HCT116 (cell line): ENCODE data around the gene MRPL1. TPM values are rescaled to one million over a fixed set of nuclear protein-coding genes. Genes with fewer than 3 reads are reported as not detected.
A peak's percentile ranks its signal among the peaks of the same experiment; 100 is the strongest.

ENCODE experiments used
- ATAC-seq: fragments of 200-7000 bp; cut with Tn5 transposase; 2 replicates; pipeline ENCODE4 v1.9.1; 2020; ENCODE audit warnings: mild to moderate bottlenecking, moderate library complexity
- BruUV-seq: library from RNA; stranded (reverse); fragments of 400-500 nt; replicated peaks from 2 replicates; lab custom pipeline; 2021; lab: Mats Ljungman, UMichigan
- CTCF ChIA-PET: fragments of 300-600 bp; sonication (Branson Sonifier 250); formaldehyde crosslinking; loops from one replicate; lab custom pipeline; 2021; ENCODE audit warnings: antibody characterized with exemption; lab: Charles Lee
- POLR2A ChIA-PET: fragments of 300-600, 350-600 bp; sonication (Branson Sonifier 250); formaldehyde crosslinking; loops from one replicate; lab custom pipeline; 2021; ENCODE audit warnings: antibody characterized with exemption; lab: Charles Lee
- RAD21 ChIA-PET, 2 experiments: fragments of 300-600 bp; sonication (Branson Sonifier 250); formaldehyde crosslinking; loops; one replicate each; lab custom pipeline; 2023; ENCODE audit warnings: low total read pairs in 2 of 2; ENCODE audit not compliant: uncharacterized antibody in 2 of 2, unreplicated experiment in 2 of 2, low non-redundant PET in 1 of 2; lab: Charles Lee
- DNase-seq: peaks from one replicate; pipeline ENCODE4 v3.0.0-alpha.2; 2010; ENCODE audit warnings: low read depth, low spot score
- H2AFZ ChIP-seq: fragments of 200-600 bp; shearing (Covaris generic), sonication (generic); 2 replicates; pipeline ENCODE4 v1.6.1; 2017; ENCODE audit warnings: low read depth, mixed run types, mixed read lengths, antibody characterized with exemption, low read length; ENCODE audit not compliant: poor library complexity, severe bottlenecking
- H3K27ac ChIP-seq: 2 replicates; pipeline ENCODE4 v1.5.1; 2012; ENCODE audit warnings: low read depth, low read length
- H3K27me3 ChIP-seq: fragments of 200-600 bp; sonication (generic); 2 replicates; pipeline ENCODE4 v1.6.1; 2016; ENCODE audit warnings: mixed run types, low read length, mixed read lengths; ENCODE audit not compliant: insufficient read depth
- H3K36me3 ChIP-seq, 2 experiments: fragments of 200-500 bp in 1 of 2; fragments of 200-600 bp in 1 of 2; sonication (Bioruptor generic) in 1 of 2; sonication (generic) in 1 of 2; 2 replicates each; pipeline versions ENCODE4 v1.5.1 to v1.6.1; 2014 to 2016; ENCODE audit warnings: low read length in 2 of 2, inconsistent platforms in 1 of 2, mixed read lengths in 1 of 2, mixed run types in 1 of 2; ENCODE audit not compliant: insufficient read depth in 2 of 2, control insufficient read depth in 1 of 2
- H3K4me1 ChIP-seq, 2 experiments: fragments of 200-600 bp in 1 of 2; sonication (generic) in 1 of 2; 2 replicates each; pipeline versions ENCODE4 v1.5.1 to v1.6.1; 2012 to 2017; ENCODE audit warnings: low read length in 2 of 2, inconsistent platforms in 1 of 2, mild to moderate bottlenecking in 1 of 2, mixed read lengths in 1 of 2, mixed run types in 1 of 2, moderate library complexity in 1 of 2; ENCODE audit not compliant: insufficient read depth in 2 of 2, control insufficient read depth in 1 of 2
- H3K4me2 ChIP-seq: fragments of 200-600 bp; sonication (generic); 2 replicates; pipeline ENCODE4 v1.6.1; 2017; ENCODE audit warnings: mixed run types, low read length, mixed read lengths
- H3K4me3 ChIP-seq, 2 experiments: fragments of 200-600 bp in 1 of 2; sonication (generic) in 1 of 2; replicated peaks in 1 of 2; 2 replicates each; pipeline ENCODE4 v1.5.1; 2011 to 2016; ENCODE audit warnings: low read length in 2 of 2, control low read depth in 1 of 2, low read depth in 1 of 2, mild to moderate bottlenecking in 1 of 2, mixed read lengths in 1 of 2, mixed run types in 1 of 2
- H3K79me2 ChIP-seq: fragments of 200-600 bp; sonication (generic); 2 replicates; pipeline ENCODE4 v1.6.1; 2017; ENCODE audit warnings: mild to moderate bottlenecking, mixed run types, low read length, moderate library complexity, mixed read lengths; ENCODE audit not compliant: insufficient read depth
- H3K9ac ChIP-seq: fragments of 200-600 bp; sonication (generic); 2 replicates; pipeline ENCODE4 v1.6.1; 2016; ENCODE audit warnings: low read length, mixed read lengths
- H3K9me2 ChIP-seq: fragments of 200-600 bp; sonication (generic), shearing (Covaris generic); 2 replicates; pipeline ENCODE4 v1.6.1; 2017; ENCODE audit warnings: mixed run types, mild to moderate bottlenecking, moderate library complexity; ENCODE audit not compliant: insufficient read depth
- H3K9me3 ChIP-seq, 2 experiments: fragments of 200-500 bp in 1 of 2; fragments of 200-600 bp in 1 of 2; sonication (Bioruptor generic) in 1 of 2; sonication (generic) in 1 of 2; 2 replicates each; pipeline ENCODE4 v1.6.1; 2014 to 2017; ENCODE audit warnings: low read length in 2 of 2, mixed read lengths in 2 of 2, inconsistent platforms in 1 of 2, low read depth in 1 of 2, mild to moderate bottlenecking in 1 of 2, mixed run types in 1 of 2, moderate library complexity in 1 of 2; ENCODE audit not compliant: control insufficient read depth in 1 of 2, insufficient read depth in 1 of 2
- H4K20me1 ChIP-seq: fragments of 200-600 bp; sonication (generic), shearing (Covaris generic); 2 replicates; pipeline ENCODE4 v1.6.1; 2017; ENCODE audit warnings: mixed run types, mild to moderate bottlenecking, moderate library complexity; ENCODE audit not compliant: insufficient read depth
- CEBPB ChIP-seq: IDR thresholded peaks from 2 replicates; pipeline ENCODE4 v1.6.1; 2012; ENCODE audit warnings: low read depth
- JUND ChIP-seq: IDR thresholded peaks from 2 replicates; pipeline ENCODE4 v1.6.1; 2012
- POLR2A ChIP-seq: IDR thresholded peaks from 2 replicates; pipeline ENCODE4 v1.7.0; 2011; ENCODE audit warnings: borderline replicate concordance; ENCODE audit not compliant: insufficient read depth, insufficient read length; ENCODE audit errors: extremely low read depth
- POLR2AphosphoS5 ChIP-seq: IDR thresholded peaks from 2 replicates; pipeline ENCODE4 v1.6.1; 2011; ENCODE audit warnings: mild to moderate bottlenecking, low read depth, low read length, moderate library complexity
- SP1 ChIP-seq: IDR thresholded peaks from 2 replicates; pipeline ENCODE4 v1.6.1; 2012; ENCODE audit warnings: low read depth
- TCF7L2 ChIP-seq: IDR thresholded peaks from 2 replicates; pipeline ENCODE4 v1.7.0; 2011; ENCODE audit warnings: borderline replicate concordance, inconsistent platforms; ENCODE audit not compliant: insufficient read depth, insufficient read length; ENCODE audit errors: extremely low read depth
- intact Hi-C: fragments of 100-400 bp; cut with micrococcal nuclease; formaldehyde crosslinking; loops from 2 replicates; pipeline ENCODE4 v1.10.0; 2022
- total RNA-seq: library from RNA; stranded (reverse); gene quantifications from one replicate; pipeline ENCODE4 v1.2.1, GENCODE V29; 2021; ENCODE audit not compliant: unreplicated experiment
- TF ChIP-seq, protein P1 (sequence below): IDR thresholded peaks from 2 replicates; pipeline ENCODE4 v1.6.1; 2012; ENCODE audit warnings: low read depth
- TF ChIP-seq, protein P2 (sequence below): IDR thresholded peaks from 2 replicates; pipeline ENCODE4 v1.6.1; 2012

The MRPL1 gene
- total RNA-seq, 1 experiment from 2014 or later: 54.9 TPM

DNA sequence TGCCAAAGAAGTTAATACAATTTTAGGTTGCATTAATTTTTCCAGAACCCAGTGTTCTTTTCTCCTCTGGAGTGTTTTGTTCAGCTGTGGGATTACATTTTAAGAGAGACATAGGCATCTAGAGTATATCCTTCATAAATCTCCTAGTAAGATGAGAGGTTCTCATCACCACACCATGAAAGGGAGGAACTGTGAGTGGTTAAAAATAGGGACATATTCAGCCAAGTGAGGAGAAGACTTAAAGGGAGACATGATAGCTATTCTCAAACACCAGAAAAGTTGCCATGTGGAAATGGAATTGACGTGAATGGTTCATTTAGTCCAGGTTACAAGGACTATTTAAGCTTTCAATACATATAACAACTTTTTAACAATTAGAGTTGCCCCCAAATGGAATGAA lies 6.5 kb upstream of the MRPL1 start:
- Histone ChIP-seq H3K27ac (no peak overlapping the region), H3K36me3 (no peaks in the 10 kb centered on the region), H3K9me3 (no peaks in the 10 kb centered on the region), H3K9me2 (no peaks in the 10 kb centered on the region), H2AFZ (no peak overlapping the region), H4K20me1 (no peaks in the 10 kb centered on the region), H3K4me3 (no peak overlapping the region), H3K79me2 (no peaks in the 10 kb centered on the region), H3K4me1 (peaks cover 0 to 4% of the 10 kb centered on the region in 2 experiments; a peak in 3 of 4 replicates), H3K4me2 (no peak overlapping the region), H3K27me3 (no peaks in the 10 kb centered on the region), H3K9ac (no peak overlapping the region)
- intact Hi-C loops: no loop called here
- CTCF ChIA-PET: no interaction called here
- BruUV-seq: no TSS peak
- POLR2A ChIA-PET: no interaction called here
- DNase-seq (no peak), ATAC-seq (no peak)
- TF ChIP-seq, protein P1, sequence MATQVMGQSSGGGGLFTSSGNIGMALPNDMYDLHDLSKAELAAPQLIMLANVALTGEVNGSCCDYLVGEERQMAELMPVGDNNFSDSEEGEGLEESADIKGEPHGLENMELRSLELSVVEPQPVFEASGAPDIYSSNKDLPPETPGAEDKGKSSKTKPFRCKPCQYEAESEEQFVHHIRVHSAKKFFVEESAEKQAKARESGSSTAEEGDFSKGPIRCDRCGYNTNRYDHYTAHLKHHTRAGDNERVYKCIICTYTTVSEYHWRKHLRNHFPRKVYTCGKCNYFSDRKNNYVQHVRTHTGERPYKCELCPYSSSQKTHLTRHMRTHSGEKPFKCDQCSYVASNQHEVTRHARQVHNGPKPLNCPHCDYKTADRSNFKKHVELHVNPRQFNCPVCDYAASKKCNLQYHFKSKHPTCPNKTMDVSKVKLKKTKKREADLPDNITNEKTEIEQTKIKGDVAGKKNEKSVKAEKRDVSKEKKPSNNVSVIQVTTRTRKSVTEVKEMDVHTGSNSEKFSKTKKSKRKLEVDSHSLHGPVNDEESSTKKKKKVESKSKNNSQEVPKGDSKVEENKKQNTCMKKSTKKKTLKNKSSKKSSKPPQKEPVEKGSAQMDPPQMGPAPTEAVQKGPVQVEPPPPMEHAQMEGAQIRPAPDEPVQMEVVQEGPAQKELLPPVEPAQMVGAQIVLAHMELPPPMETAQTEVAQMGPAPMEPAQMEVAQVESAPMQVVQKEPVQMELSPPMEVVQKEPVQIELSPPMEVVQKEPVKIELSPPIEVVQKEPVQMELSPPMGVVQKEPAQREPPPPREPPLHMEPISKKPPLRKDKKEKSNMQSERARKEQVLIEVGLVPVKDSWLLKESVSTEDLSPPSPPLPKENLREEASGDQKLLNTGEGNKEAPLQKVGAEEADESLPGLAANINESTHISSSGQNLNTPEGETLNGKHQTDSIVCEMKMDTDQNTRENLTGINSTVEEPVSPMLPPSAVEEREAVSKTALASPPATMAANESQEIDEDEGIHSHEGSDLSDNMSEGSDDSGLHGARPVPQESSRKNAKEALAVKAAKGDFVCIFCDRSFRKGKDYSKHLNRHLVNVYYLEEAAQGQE: no peak
- TF ChIP-seq, protein P2, sequence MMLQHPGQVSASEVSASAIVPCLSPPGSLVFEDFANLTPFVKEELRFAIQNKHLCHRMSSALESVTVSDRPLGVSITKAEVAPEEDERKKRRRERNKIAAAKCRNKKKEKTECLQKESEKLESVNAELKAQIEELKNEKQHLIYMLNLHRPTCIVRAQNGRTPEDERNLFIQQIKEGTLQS: no peak
- RAD21 ChIA-PET: no interaction called here

DNA sequence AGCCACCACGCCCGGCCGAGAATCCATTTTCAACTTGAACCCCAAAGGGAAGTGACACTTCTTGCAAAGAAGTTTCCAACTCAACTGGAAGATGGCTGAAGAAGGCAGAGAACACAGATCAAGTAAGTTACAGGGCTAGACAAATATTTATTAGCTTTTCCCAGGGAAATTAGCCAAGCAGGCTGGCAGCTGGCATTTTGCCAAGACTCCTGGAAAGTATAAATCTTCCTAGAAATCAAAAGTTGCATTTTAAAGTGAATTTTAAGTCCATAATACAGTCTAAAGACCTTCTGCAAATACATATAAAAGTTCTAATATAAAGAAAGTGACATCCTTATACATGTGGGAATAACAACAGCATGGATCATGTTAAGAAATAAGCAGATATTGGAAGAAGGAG lies 3.4 kb upstream of the MRPL1 start:
- ATAC-seq (no peak), DNase-seq (no peak)
- TF ChIP-seq POLR2AphosphoS5 (no peak), POLR2A (no peak), CEBPB (no peak), TCF7L2 (no peak), JUND (no peak), SP1 (no peak)
- H3K4me3 ChIP-seq: no peak overlapping the region
- H3K4me1 ChIP-seq: peaks cover 6 to 17% of the 10 kb centered on the region in 2 experiments; a peak in 3 of 4 replicates
- H3K36me3 ChIP-seq: no peaks in the 10 kb centered on the region
- intact Hi-C loops: no loop called here
- H3K4me2 ChIP-seq: no peak overlapping the region
- H2AFZ ChIP-seq: peak overlapping the region; percentile 48
- no TSS peak for BruUV-seq
- H3K27me3 ChIP-seq: no peaks in the 10 kb centered on the region
- POLR2A ChIA-PET: no interaction called here
- H3K9me2 ChIP-seq: no peaks in the 10 kb centered on the region
- no peaks in the 10 kb centered on the region for H3K9me3 ChIP-seq
- H3K27ac ChIP-seq: no peak overlapping the region
- RAD21 ChIA-PET: no interaction called here
- CTCF ChIA-PET: no interaction called here
- peaks cover 16% of the 10 kb centered on the region for H3K79me2 ChIP-seq
- no peaks in the 10 kb centered on the region for H4K20me1 ChIP-seq
- no peak overlapping the region for H3K9ac ChIP-seq
